HCT116 (cell line): ENCODE measurements around the gene DCUN1D2.

Experiments used
- EGR1 ChIP-seq: IDR thresholded peaks from 2 replicates; pipeline ENCODE4 v1.6.1; 2012; ENCODE audit warnings: low read depth
- ELF1 ChIP-seq: IDR thresholded peaks from 2 replicates; pipeline ENCODE4 v1.6.1; 2012; ENCODE audit warnings: low read depth, borderline replicate concordance
- EZH2phosphoT487 ChIP-seq: fragments of 200-600 bp; IDR thresholded peaks from 2 replicates; pipeline ENCODE4 v1.6.1; 2018; ENCODE audit warnings: antibody characterized with exemption, borderline replicate concordance
- POLR2A ChIP-seq: IDR thresholded peaks from 2 replicates; pipeline ENCODE4 v1.7.0; 2011; ENCODE audit warnings: borderline replicate concordance; ENCODE audit not compliant: insufficient read depth, insufficient read length; ENCODE audit errors: extremely low read depth
- POLR2AphosphoS5 ChIP-seq: IDR thresholded peaks from 2 replicates; pipeline ENCODE4 v1.6.1; 2011; ENCODE audit warnings: mild to moderate bottlenecking, low read depth, low read length, moderate library complexity
- RAD21 ChIP-seq: IDR thresholded peaks from 2 replicates; pipeline ENCODE4 v1.6.1; 2012; ENCODE audit warnings: low read depth, mild to moderate bottlenecking
- SIN3A ChIP-seq: IDR thresholded peaks from 2 replicates; pipeline ENCODE4 v1.6.1; 2012; ENCODE audit warnings: low read depth
- ZFX ChIP-seq: fragments of 450-650 bp; IDR thresholded peaks from 2 replicates; pipeline ENCODE4 v1.6.1; 2017
- TF ChIP-seq, protein P1 (sequence below), 3 experiments: fragments of 200-600 bp in 1 of 3; sonication (generic) in 1 of 3; IDR thresholded peaks in 2 of 3; conservative IDR thresholded peaks in 1 of 3; 2 replicates each; pipeline ENCODE4 v1.5.1; 2012 to 2017; ENCODE audit warnings: low read depth in 2 of 3, low read length in 2 of 3, antibody characterized with exemption in 1 of 3, borderline replicate concordance in 1 of 3, control low read depth in 1 of 3, mild to moderate bottlenecking in 1 of 3, mixed read lengths in 1 of 3, mixed run types in 1 of 3, moderate library complexity in 1 of 3; ENCODE audit not compliant: insufficient read depth in 1 of 3
- TF ChIP-seq, protein P2 (sequence below): IDR thresholded peaks from 2 replicates; pipeline ENCODE4 v1.6.1; 2011; ENCODE audit warnings: mild to moderate bottlenecking, low read length, moderate library complexity; ENCODE audit not compliant: insufficient replicate concordance; ENCODE audit errors: extremely low read depth
- TF ChIP-seq, protein P3 (sequence below): IDR thresholded peaks from 2 replicates; pipeline ENCODE4 v1.6.1; 2012; ENCODE audit warnings: low read depth
- TF ChIP-seq, protein P4 (sequence below): IDR thresholded peaks from 2 replicates; pipeline ENCODE4 v1.6.1; 2012

DNA sequence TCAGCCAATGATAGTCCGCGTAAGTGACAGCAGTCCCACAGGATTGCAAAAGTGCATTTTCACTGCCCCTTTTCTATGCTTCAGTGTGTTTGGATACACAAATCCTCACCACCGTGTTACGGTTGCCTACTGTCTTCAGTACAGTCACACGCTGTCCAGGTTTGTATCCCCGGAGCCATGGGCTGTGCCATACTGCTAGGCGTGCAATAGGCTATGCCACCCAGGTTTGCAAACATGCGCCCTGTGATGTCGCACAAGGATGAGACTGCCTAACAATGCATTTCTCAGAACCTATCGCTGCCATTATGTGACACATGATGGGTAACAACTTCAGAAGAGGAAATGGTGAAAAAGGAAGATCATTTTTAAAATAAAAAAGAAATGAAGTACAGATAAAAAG, 20.4 kb downstream of the DCUN1D2 start:
- TF ChIP-seq, protein P1, sequence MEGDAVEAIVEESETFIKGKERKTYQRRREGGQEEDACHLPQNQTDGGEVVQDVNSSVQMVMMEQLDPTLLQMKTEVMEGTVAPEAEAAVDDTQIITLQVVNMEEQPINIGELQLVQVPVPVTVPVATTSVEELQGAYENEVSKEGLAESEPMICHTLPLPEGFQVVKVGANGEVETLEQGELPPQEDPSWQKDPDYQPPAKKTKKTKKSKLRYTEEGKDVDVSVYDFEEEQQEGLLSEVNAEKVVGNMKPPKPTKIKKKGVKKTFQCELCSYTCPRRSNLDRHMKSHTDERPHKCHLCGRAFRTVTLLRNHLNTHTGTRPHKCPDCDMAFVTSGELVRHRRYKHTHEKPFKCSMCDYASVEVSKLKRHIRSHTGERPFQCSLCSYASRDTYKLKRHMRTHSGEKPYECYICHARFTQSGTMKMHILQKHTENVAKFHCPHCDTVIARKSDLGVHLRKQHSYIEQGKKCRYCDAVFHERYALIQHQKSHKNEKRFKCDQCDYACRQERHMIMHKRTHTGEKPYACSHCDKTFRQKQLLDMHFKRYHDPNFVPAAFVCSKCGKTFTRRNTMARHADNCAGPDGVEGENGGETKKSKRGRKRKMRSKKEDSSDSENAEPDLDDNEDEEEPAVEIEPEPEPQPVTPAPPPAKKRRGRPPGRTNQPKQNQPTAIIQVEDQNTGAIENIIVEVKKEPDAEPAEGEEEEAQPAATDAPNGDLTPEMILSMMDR (IDR thresholded peaks at IDR 0.05 in 2 of 3, conservative IDR thresholded peaks at IDR 0.05 in 1 of 3; ENCODE audit: borderline replicate concordance in 1 of 3, insufficient read depth in 1 of 3, low read depth in 2 of 3, low read length in 2 of 3) = no peak
- TF ChIP-seq, protein P2, sequence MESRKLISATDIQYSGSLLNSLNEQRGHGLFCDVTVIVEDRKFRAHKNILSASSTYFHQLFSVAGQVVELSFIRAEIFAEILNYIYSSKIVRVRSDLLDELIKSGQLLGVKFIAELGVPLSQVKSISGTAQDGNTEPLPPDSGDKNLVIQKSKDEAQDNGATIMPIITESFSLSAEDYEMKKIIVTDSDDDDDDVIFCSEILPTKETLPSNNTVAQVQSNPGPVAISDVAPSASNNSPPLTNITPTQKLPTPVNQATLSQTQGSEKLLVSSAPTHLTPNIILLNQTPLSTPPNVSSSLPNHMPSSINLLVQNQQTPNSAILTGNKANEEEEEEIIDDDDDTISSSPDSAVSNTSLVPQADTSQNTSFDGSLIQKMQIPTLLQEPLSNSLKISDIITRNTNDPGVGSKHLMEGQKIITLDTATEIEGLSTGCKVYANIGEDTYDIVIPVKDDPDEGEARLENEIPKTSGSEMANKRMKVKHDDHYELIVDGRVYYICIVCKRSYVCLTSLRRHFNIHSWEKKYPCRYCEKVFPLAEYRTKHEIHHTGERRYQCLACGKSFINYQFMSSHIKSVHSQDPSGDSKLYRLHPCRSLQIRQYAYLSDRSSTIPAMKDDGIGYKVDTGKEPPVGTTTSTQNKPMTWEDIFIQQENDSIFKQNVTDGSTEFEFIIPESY = no peak
- TF ChIP-seq EGR1 (no peak), ZFX (no peak), POLR2A (no peak), POLR2AphosphoS5 (no peak), SIN3A (no peak), EZH2phosphoT487 (no peak), RAD21 (no peak), ELF1 (no peak)
- TF ChIP-seq, protein P3, sequence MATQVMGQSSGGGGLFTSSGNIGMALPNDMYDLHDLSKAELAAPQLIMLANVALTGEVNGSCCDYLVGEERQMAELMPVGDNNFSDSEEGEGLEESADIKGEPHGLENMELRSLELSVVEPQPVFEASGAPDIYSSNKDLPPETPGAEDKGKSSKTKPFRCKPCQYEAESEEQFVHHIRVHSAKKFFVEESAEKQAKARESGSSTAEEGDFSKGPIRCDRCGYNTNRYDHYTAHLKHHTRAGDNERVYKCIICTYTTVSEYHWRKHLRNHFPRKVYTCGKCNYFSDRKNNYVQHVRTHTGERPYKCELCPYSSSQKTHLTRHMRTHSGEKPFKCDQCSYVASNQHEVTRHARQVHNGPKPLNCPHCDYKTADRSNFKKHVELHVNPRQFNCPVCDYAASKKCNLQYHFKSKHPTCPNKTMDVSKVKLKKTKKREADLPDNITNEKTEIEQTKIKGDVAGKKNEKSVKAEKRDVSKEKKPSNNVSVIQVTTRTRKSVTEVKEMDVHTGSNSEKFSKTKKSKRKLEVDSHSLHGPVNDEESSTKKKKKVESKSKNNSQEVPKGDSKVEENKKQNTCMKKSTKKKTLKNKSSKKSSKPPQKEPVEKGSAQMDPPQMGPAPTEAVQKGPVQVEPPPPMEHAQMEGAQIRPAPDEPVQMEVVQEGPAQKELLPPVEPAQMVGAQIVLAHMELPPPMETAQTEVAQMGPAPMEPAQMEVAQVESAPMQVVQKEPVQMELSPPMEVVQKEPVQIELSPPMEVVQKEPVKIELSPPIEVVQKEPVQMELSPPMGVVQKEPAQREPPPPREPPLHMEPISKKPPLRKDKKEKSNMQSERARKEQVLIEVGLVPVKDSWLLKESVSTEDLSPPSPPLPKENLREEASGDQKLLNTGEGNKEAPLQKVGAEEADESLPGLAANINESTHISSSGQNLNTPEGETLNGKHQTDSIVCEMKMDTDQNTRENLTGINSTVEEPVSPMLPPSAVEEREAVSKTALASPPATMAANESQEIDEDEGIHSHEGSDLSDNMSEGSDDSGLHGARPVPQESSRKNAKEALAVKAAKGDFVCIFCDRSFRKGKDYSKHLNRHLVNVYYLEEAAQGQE = no peak
- TF ChIP-seq, protein P4, sequence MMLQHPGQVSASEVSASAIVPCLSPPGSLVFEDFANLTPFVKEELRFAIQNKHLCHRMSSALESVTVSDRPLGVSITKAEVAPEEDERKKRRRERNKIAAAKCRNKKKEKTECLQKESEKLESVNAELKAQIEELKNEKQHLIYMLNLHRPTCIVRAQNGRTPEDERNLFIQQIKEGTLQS = no peak
